ENCODE measurements around the gene BBX.
A peak's percentile ranks its signal among the peaks of the same experiment; 100 is the strongest.
"Not testable (repeated sequence)": the region's sequence is repeated elsewhere in the genome, so short reads cannot be mapped to it uniquely, and the experiment has no call there.

The BBX gene

DNA sequence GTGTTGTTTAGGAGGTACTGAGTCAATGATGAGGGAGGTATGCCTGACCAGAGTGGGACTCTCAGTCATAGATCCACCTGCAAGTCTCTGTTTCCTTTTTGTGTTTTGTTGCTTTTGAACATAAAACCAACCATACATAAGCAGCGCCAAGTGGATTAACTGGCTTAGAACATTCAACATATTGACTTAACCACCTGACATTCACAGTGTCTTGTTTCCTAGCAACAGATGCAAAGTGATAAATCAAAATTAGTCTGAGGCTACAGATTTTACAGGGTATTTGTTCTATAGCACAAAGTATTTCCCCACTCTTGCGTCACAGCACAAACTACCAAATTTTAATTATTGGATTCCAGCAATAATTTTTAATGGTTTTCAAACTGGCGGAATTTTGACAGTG lies 283.8 kb downstream of the BBX start:
- no peak for DNase-seq (ENCODE audit: low read depth)

DNA sequence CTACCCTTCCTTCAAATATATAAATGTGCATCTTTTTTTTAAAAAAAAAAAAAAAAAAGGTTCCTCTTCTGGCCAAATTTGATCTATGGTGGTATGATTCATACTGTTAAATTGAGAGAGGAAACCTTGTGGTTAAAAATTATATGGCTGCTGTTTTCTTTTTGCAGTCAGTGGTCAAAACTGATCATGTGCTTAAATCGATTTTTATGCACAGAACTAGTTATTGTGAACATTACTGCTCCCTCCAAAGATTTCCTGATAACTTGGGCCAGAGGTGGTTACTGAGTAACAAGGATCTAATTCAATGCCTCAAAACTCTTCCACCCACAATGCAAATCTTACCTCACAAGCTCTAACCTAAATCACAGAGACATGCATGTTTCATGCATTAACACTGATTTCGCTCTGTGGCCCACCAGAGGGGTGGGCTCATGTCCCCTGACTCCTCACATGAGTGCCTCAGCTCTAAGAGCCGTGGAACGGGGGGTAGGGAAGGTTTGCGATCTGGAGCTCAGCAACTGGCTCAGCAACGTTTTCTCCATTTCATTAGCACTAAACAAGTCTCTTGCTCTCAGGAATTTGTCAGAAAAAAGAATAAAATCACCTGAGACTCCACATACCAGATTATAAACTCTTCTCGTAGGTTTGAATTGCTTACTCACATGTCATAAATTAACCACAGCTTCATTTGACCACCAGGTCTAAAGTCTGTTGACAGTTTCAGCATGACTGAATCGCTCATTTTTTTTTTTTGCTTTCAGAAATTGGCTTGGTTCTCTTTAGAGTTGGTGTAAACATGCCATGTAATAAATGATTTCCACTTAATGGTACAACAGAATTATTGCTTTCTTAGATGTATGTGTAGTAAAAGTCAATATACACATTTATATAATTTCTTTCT lies 287.7 kb downstream of the BBX start:
- peak; percentile 22 for DNase-seq (ENCODE audit: low read depth)

DNA sequence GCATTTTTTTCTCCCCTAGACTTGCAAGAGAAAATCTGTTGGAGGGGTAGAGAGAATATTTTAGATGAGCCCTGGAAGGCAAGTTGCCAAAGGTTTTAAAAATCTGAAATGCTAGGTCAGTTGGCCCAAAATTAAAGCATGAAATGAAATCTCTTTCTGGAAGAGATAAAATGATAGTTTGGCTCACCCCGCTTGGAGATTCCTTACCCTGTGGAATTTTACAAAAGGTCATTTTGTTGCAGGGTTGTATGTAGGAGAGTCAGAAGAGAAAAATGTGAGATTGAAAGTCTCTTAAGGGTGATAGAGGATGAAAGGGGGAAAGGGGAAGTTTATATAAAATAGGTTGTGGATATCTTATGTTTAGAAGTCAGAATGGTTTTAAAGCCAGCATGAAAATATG lies 290.3 kb downstream of the BBX start:
- DNase-seq (ENCODE audit: low read depth): no peak

DNA sequence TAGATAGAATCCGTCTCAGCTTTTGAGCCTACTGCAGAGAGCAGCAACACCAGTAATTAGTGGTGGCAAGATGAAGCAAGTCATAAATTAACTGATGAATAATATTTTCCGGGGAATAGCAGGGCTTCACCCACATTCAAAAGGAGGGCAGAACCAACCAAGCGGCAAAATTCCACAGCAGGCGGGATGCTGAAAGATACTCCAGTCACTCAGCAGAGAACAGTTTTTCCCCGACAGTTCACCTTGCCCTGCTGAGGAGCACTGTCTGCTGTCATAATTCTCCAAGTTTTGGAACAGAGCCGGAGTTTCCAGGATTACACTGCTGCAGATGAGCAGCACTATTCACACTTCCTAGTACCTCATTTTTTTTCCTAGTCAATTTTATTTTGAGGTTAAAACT lies 293.3 kb downstream of the BBX start:
- DNase-seq (ENCODE audit: low read depth): no peak

DNA sequence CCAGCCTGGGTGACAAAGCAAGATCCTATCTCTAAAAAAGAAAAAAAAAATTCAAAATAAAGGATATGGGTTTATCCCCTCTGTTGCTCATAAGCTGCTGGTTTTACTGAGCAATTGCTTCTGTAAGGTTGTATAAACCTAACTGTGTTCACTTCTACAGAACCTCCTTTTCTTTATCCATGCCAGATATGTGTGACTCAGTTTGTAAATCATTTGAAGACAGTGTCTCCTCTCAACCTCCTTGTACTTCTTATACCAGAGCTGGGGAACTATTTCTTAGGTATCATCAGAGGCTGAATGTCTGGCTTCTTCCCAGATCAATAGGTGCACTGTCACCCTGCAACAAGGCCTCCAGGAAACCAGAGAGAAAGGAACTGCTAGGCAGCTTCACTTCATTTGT lies 294.3 kb downstream of the BBX start:
- DNase-seq (ENCODE audit: low read depth): no peak

DNA sequence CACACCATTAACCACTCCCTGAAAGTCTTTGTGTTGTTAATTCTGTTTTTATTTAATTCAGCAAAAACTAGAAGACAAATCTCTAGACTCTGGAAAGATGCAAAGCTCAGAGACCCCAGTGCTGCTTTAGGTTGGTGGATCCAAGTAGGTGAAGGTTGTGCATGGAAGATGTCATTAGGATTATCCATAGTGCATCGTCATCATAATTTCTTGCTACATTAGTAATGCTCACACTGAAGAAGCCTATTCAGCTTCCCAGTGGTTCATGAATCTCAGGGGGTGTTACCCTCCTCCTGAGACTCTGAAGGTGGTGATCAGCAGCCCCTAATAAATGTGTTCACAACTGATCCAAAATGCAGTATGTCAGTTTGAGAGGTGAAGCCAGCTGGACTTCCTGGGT lies 295.3 kb downstream of the BBX start:
- DNase-seq (ENCODE audit: low read depth): no peak

DNA sequence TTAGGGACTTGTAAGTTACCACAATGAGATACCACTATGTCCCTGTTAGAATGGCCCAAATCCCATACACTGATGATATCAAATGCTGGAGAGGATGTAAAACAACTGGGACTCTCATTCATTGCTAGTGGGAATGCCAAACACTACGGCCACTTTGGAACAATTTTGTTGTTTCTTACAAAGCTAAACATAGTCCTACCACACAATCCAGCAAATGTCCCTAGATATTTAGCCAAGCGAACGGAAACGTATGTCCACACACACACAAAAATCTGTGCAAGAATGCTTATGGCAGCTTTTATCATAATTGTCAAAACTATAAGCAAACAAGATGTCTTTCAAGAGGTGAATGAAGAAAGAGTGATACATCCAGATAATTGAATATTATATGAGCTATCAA lies 296.9 kb downstream of the BBX start:
- no peak for DNase-seq (ENCODE audit: low read depth)

DNA sequence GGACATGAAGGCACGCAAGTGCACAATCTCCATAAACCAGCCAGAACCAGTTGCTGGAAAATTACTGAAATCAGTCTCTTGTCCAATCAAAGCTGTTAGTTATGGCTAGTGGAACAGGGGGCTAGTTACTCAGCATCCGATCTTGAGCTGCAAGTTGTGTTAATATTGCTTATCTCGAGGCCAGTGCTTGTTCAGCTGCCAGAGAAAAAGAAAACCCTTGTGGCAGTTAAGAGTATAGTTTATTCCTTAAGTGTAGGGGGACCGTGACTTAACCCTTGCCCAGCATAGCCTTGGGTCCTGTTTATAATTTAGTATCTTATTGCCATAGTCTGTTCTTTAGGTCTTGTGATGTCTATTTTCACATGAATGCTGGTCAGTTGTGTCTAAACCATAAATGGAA lies 299.5 kb downstream of the BBX start:
- DNase-seq (ENCODE audit: low read depth): no peak

DNA sequence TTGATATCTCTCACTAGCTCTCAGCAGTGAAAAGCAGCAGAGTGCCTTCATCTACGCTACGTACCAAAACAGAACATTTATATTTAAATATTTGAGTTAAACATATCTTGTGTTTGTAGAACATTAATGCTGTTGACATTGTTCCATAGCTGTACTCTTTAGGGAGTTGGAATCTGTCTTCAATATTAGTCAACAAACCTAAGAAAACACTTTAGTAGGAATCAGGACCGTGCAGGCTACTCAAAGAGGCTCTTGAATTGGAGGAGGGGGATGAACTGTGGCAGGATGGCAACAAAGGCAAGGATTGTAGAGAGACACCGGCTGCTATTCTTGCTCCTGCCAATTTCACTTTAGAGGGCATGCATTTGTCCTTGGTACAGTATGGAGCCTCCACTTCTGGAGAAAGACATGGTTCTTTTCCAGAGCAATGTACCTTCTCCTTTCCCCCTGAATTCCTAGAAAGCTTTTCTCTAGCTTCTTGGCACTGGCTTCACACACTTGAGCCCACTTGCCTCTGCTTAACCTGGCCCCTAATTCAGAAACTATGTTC lies 302.1 kb downstream of the BBX start:
- DNase-seq (ENCODE audit: low read depth): no peak

DNA sequence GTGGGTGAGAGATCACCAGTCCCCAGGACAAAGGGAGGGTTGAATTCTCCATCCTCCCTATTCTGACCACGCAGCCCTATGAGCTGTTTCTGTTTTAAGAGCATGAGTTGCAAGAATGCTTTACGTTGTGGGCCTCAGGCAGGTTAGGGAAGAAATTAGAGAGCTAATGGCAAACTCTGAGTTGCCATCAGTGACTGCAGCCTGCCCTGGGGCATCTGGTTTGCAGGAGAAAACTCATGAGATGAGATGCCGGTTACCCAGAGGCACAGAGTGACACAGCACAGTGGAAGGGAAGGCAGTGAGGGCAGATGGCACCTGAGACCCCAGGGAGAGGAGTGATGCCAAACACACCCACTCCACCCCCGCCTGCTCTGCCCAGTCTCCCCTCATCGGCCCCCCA lies 302.8 kb downstream of the BBX start:
- DNase-seq (ENCODE audit: low read depth): no peak

DNA sequence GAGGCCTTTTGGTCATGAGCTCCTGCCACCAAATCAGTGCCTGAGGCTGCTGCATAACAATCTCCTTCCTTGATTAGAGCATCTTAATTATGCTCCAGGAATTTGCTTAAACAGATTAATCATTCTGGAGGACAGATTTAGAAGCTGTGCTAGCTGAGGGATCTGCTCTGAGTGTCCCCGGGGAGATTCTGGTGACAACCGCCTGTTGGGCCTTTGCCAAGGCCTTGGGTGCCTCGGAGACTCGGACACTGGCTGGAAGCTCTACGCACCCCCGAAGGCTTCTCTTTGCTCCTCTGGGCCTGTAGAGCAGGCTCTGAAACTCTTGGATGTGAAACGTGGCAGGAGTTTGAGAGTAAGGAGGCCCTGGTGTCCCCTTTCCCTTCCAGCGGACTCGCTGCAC lies 304.0 kb downstream of the BBX start:
- no peak for DNase-seq (ENCODE audit: low read depth)

DNA sequence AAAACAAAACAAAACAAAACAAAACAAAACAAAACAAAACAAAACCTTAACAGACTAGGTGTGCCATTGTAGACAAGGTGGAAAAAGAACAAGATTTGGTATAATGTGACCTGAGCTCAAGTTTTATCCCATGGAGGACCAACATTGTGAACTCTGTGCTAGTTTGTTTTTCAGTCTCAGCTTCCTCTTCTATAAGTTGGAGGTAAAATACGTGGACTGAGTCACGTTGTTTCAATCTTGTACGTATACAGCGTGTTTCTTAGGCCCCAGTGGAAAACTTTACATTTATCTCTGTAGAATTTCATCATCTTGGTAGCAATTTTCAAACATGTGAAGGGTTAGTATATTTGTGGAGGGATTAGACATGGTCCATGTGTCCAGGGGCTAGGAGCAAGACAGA lies 306.4 kb downstream of the BBX start:
- DNase-seq (ENCODE audit: low read depth): no peak

DNA sequence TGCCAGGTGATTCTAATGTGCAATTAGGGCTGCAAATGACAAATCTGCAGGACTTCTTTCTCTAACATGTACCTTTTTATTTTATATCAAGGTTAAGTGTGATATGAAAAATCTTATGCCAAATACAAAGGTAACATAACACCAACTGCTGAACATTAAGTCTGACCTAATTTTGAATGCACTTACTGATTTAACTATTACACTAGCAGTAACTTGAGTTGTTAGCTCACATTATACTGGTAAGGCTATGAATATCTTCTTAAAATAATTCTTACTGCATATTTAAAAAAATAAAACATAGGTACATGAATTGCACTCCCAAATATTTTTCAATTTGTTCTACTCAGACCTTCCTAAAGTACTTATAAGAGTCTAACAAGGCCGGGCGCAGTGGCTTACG lies 308.8 kb downstream of the BBX start:
- DNase-seq (ENCODE audit: low read depth): no peak

DNA sequence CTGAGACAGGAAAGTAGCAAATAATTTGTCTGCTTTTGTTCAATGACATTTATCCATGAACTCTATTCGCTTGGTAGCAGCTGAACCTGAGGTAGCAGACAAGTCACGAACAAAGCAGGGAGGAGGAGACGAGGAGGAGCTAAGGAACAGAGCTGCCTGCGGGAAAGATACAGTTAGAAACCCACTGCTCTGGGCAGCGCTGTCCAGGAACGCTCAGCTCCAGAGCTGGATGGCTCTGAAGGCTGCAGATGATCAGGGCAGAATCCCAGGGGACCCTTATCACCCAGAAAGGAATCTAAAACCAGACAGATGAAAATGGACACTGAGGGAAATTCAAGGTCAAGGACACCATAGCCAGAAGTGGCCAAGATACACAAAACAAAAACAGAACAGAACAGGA lies 310.3 kb downstream of the BBX start:
- DNase-seq (ENCODE audit: low read depth): no peak

DNA sequence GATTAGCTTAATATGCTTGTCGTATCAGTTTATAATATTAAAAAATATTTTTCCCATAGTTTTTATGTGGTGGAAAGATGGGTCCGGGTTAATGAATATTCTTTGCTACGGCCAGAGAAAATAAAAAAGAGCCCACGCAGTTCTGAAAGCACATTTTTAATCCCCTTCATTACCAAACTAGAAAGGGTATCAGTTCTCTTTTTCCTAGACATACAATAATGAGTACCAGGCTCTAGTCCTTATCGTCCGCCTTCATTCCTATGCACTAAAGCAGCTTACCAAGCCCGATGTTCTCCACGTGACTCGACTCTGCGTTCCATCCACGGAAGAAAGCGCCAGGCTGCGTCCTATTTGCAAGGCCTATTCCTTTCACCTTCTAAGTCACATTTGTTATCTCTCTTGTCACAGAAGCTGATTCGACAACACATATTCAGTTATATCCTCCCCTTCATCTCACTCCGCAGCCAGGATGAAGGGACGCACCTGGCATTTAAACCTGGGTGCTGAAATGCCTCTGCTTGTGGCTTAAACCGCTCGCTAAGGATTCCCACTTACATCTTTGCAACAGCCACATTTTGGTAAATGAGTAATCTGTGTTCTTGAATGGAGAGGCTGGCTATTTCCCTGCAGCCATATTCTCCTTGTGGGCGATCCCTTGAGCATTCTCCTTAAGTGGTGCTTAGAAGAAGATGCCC lies 311.1 kb downstream of the BBX start:
- no peak for DNase-seq (ENCODE audit: low read depth)

DNA sequence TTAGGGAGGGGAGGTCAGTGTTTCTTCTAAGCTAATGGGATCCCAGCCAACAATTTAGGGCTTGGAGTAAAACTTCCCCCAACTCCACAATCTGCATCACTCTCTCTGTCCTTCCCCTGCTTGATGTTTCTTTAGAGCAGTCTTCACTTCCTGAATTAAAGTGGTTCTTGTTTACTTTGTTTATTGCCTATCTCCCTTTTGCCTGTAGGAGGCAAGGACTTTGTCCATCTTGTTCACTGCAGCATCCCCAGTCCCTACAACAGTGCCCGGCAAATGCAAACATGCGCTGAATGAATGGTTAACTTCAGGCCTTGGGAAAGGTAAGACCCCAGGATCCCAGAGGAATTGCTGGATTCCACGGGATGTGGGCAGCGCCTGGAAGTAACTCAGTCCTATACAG lies 312.2 kb downstream of the BBX start:
- DNase-seq (ENCODE audit: low read depth): not testable (repeated sequence)

DNA sequence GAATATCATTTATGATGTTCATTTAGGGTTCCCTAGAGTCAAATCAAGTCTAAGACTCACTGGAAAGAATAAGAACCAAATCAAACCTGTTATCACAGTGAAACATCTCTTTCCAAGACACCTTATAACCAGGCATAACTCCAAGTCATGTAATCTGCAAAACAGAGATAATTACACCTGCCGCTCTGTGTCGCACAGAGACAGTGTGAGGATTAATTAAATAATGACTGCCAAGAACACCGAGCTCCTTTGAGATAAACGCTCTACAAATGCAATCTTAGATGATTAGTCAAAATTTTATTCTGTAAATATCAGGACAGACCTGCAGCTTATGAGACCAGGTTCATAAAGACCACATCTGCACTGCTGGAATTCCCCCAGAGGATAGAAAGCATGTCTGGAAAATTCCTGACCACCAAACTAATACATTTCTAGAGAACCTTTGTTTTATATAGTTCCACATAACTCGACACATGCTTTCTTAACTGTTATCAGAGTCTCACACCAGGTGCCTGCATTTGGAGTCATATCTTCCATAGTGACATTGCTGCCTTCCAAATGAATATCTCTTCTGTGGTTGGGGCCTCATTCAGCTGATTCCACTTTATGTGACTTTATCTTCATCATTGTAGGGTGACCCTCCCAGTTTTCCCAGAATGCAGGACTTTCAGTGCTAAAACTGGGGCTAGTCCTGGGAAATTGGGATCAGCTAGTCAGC lies 315.3 kb downstream of the BBX start:
- DNase-seq (ENCODE audit: low read depth): no peak

DNA sequence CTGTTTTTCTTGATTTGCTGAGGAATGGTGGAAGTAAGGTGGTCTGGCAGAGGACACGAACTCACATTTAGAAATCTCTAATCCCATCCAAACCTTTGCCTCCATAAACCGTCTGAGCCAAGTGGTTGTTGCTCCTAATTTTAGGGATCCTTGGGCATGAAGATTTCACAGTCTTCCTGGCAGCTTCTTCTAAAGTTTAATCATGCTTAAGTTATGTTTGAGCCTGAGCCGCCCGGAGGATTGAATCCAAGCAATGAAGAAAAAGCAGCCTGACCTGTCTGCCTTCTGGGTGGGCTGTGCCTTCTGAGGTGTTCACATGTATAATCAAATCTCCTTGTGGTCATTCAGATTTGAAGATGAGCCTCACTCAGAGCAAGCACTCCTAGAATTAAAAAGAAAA lies 319.1 kb downstream of the BBX start:
- DNase-seq (ENCODE audit: low read depth): no peak

DNA sequence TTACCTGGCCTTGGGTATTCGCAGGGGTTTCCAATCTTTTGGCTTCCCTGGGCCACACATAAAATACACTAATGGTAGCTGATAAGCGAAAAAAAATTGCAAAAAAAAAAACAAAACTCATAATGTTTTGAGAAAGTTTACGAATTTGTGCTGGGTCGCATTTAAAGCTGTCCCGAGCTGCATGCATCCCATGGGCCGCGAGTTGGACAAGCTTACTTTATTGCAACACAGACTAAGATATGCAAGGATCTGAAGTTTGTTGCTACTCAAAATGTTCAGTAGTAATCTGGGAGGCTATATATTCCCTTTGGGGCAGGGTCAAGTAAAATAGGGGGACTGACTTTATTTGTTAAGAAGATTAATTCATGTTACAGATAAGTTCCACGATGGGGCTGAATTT lies 320.2 kb downstream of the BBX start:
- no peak for DNase-seq (ENCODE audit: low read depth)

DNA sequence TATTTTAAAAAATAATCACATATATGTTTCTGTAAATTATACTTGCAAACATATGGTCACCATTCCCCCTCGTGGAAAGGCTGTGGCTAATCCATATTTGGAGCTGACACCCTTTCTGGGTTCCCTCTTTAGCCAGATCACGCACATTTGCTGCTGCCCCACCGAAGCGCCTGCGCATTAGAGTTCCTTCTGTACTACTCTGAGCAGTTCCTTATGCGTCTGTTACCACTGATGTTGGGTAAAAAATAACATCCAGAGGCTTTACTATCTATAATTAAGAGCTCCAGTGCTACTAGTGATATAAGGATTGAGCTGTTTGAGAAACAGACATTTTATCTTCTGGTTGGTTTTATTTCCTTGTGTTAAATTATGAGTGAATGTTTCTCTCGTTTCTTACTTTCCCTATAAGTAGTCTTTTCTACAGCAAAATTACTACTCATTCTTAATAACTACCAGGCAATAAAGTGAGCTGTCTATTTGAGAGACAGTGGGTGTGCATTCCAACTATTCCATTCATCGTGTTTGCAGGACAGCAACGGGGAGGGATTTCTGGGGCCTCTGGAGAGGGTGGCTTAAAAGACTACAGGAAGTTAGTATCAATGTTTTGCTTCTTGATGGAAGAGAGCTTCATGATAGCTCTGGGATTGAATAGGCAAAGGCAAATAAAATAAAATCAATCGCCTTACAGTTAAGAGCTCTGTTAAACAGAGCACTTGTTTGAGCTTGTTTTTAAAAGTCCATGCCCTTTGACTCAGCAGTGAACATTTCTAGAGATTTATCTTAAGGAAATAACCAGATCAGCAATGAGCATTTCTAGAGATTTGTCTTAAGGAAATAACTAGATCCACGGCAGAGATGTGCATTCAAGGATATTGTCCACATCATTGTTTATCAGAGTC lies 322.9 kb downstream of the BBX start:
- DNase-seq (ENCODE audit: low read depth): no peak

DNA sequence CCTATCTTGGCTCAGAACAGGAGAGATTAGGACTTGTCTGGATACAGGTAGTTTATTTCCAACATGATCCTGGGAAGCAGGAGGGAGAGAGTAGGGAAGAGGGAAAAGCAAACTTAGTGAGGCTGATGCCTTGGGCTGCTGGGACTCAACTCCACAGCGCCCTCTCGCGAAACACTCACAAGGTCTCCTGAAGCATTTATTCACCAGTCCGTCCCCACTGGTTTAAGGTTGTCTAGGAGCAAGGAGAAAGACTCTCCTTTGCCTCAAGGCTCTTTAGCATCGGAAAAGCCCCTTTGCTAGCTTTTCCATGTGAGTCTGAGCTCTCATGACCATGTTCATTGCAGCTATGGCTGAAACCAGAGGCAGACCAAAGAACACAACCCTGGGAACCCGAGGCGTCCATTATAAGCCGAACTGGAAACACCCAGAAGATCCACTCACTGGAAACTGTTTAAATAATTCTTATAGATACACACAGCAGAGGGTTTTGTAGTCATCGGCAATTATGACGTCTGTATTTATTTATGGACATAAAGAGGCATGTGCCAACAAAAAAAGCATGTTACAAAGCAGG lies 323.6 kb downstream of the BBX start:
- no peak for DNase-seq (ENCODE audit: low read depth)
